HCT116 (cell line): ENCODE measurements around the gene TTYH2.

ENCODE experiments used
- EGR1 ChIP-seq: IDR thresholded peaks from 2 replicates; pipeline ENCODE4 v1.6.1; 2012; ENCODE audit warnings: low read depth
- MAX ChIP-seq: IDR thresholded peaks from 2 replicates; pipeline ENCODE4 v1.6.1; 2012
- POLR2A ChIP-seq: IDR thresholded peaks from 2 replicates; pipeline ENCODE4 v1.7.0; 2011; ENCODE audit warnings: borderline replicate concordance; ENCODE audit not compliant: insufficient read depth, insufficient read length; ENCODE audit errors: extremely low read depth
- POLR2AphosphoS5 ChIP-seq: IDR thresholded peaks from 2 replicates; pipeline ENCODE4 v1.6.1; 2011; ENCODE audit warnings: mild to moderate bottlenecking, low read depth, low read length, moderate library complexity
- SIN3A ChIP-seq: IDR thresholded peaks from 2 replicates; pipeline ENCODE4 v1.6.1; 2012; ENCODE audit warnings: low read depth
- TF ChIP-seq, protein P1 (sequence below), 3 experiments: fragments of 200-600 bp in 1 of 3; sonication (generic) in 1 of 3; IDR thresholded peaks in 2 of 3; conservative IDR thresholded peaks in 1 of 3; 2 replicates each; pipeline ENCODE4 v1.5.1; 2012 to 2017; ENCODE audit warnings: low read depth in 2 of 3, low read length in 2 of 3, antibody characterized with exemption in 1 of 3, borderline replicate concordance in 1 of 3, control low read depth in 1 of 3, mild to moderate bottlenecking in 1 of 3, mixed read lengths in 1 of 3, mixed run types in 1 of 3, moderate library complexity in 1 of 3; ENCODE audit not compliant: insufficient read depth in 1 of 3
- TF ChIP-seq, protein P2 (sequence below): IDR thresholded peaks from 2 replicates; pipeline ENCODE4 v1.6.1; 2011; ENCODE audit warnings: mild to moderate bottlenecking, low read length, moderate library complexity; ENCODE audit not compliant: insufficient replicate concordance; ENCODE audit errors: extremely low read depth

DNA sequence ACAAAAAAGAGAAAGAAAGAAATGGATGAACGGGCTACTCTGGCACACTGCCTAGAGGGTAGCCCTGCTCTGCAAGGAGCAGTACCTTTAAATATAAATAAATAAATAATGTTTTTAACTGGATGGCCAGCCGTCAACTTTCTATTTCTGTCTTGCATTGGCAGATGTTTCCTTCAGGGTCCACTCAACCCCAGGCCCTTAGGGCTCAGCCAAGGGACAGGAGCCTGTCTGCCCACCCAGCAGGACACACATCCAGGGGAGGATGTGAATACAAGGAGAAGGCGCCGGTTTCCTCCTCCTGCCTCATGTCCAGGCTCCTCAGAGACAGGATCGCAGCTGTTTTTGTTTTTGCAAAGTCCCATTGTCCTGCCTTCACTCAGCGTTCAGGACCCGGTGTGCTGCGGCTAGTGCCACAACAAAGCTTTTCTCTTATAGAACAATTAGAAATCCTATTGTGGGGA is 22.6 kb downstream of the TTYH2 start:
- TF ChIP-seq, protein P1, sequence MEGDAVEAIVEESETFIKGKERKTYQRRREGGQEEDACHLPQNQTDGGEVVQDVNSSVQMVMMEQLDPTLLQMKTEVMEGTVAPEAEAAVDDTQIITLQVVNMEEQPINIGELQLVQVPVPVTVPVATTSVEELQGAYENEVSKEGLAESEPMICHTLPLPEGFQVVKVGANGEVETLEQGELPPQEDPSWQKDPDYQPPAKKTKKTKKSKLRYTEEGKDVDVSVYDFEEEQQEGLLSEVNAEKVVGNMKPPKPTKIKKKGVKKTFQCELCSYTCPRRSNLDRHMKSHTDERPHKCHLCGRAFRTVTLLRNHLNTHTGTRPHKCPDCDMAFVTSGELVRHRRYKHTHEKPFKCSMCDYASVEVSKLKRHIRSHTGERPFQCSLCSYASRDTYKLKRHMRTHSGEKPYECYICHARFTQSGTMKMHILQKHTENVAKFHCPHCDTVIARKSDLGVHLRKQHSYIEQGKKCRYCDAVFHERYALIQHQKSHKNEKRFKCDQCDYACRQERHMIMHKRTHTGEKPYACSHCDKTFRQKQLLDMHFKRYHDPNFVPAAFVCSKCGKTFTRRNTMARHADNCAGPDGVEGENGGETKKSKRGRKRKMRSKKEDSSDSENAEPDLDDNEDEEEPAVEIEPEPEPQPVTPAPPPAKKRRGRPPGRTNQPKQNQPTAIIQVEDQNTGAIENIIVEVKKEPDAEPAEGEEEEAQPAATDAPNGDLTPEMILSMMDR (IDR thresholded peaks at IDR 0.05 in 2 of 3, conservative IDR thresholded peaks at IDR 0.05 in 1 of 3; ENCODE audit: borderline replicate concordance in 1 of 3, insufficient read depth in 1 of 3, low read depth in 2 of 3, low read length in 2 of 3) = no peak
- TF ChIP-seq POLR2AphosphoS5 = no peak
- TF ChIP-seq MAX = no peak
- no peak for TF ChIP-seq POLR2A
- TF ChIP-seq, protein P2, sequence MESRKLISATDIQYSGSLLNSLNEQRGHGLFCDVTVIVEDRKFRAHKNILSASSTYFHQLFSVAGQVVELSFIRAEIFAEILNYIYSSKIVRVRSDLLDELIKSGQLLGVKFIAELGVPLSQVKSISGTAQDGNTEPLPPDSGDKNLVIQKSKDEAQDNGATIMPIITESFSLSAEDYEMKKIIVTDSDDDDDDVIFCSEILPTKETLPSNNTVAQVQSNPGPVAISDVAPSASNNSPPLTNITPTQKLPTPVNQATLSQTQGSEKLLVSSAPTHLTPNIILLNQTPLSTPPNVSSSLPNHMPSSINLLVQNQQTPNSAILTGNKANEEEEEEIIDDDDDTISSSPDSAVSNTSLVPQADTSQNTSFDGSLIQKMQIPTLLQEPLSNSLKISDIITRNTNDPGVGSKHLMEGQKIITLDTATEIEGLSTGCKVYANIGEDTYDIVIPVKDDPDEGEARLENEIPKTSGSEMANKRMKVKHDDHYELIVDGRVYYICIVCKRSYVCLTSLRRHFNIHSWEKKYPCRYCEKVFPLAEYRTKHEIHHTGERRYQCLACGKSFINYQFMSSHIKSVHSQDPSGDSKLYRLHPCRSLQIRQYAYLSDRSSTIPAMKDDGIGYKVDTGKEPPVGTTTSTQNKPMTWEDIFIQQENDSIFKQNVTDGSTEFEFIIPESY = no peak
- TF ChIP-seq SIN3A = no peak
- TF ChIP-seq EGR1 = no peak
